Astrocyte (in vitro differentiated cells and primary cell): ENCODE data around the gene BCAT1. TPM values are rescaled to one million over a fixed set of nuclear protein-coding genes. Genes with fewer than 3 reads are reported as not detected.
A peak's percentile ranks its signal among the peaks of the same experiment; 100 is the strongest.

Source experiments
- DNase-seq: peaks from one replicate; pipeline ENCODE4 v3.0.0-alpha.2; 2010; ENCODE audit warnings: low read depth
- FAIRE-seq: peaks from 2 replicates; lab custom pipeline; 2011; peaks lifted over from hg19 to GRCh38; lab: Jason Lieb, UNC
- H2AFZ ChIP-seq: 2 replicates; pipeline ENCODE4 v1.6.0; 2012; ENCODE audit warnings: low read depth, low read length, inconsistent platforms
- H3K27ac ChIP-seq: 2 replicates; pipeline ENCODE4 v1.5.1; 2011; ENCODE audit warnings: low read depth, low read length, inconsistent platforms
- H3K27me3 ChIP-seq: 2 replicates; pipeline ENCODE4 v1.6.0; 2011; ENCODE audit warnings: low read length, inconsistent platforms; ENCODE audit not compliant: insufficient read depth
- H3K36me3 ChIP-seq: 2 replicates; pipeline ENCODE4 v1.5.1; 2011; ENCODE audit warnings: low read length, inconsistent platforms; ENCODE audit not compliant: insufficient read depth
- H3K4me1 ChIP-seq: 2 replicates; pipeline ENCODE4 v1.5.1; 2011; ENCODE audit warnings: low read length, inconsistent platforms; ENCODE audit not compliant: insufficient read depth
- H3K4me2 ChIP-seq: 2 replicates; pipeline ENCODE4 v1.6.0; 2012; ENCODE audit warnings: low read length, inconsistent platforms
- H3K4me3 ChIP-seq: 2 replicates; pipeline ENCODE4 v1.5.1; 2011; ENCODE audit warnings: low read depth, mild to moderate bottlenecking, low read length, inconsistent platforms; ENCODE audit not compliant: insufficient read depth
- H3K79me2 ChIP-seq: 2 replicates; pipeline ENCODE4 v1.6.0; 2012; ENCODE audit warnings: mild to moderate bottlenecking, low read length, inconsistent platforms; ENCODE audit not compliant: insufficient read depth
- H3K9ac ChIP-seq: 2 replicates; pipeline ENCODE4 v1.6.0; 2012; ENCODE audit warnings: mild to moderate bottlenecking, low read length, inconsistent platforms
- H3K9me3 ChIP-seq: 2 replicates; pipeline ENCODE4 v1.5.1; 2012; ENCODE audit warnings: low read depth, mild to moderate bottlenecking, low read length, inconsistent platforms; ENCODE audit not compliant: insufficient read depth
- H4K20me1 ChIP-seq: 2 replicates; pipeline ENCODE4 v1.6.0; 2012; ENCODE audit warnings: low read length, inconsistent platforms; ENCODE audit not compliant: insufficient read depth
- H3K27ac Mint-ChIP-seq: one replicate; pipeline ENCODE4 v1.8.0; 2021; ENCODE audit warnings: mild to moderate bottlenecking, mixed read lengths; ENCODE audit not compliant: unreplicated experiment
- H3K27me3 Mint-ChIP-seq: one replicate; pipeline ENCODE4 v1.8.0; 2021; ENCODE audit warnings: low read depth, mixed read lengths; ENCODE audit not compliant: unreplicated experiment
- H3K36me3 Mint-ChIP-seq: one replicate; pipeline ENCODE4 v1.8.0; 2021; ENCODE audit warnings: low read depth, mixed read lengths; ENCODE audit not compliant: unreplicated experiment
- H3K4me1 Mint-ChIP-seq: one replicate; pipeline ENCODE4 v1.8.0; 2021; ENCODE audit warnings: low read depth, mixed read lengths; ENCODE audit not compliant: unreplicated experiment
- H3K4me3 Mint-ChIP-seq: one replicate; pipeline ENCODE4 v1.8.0; 2021; ENCODE audit warnings: mild to moderate bottlenecking, moderate library complexity, mixed read lengths; ENCODE audit not compliant: unreplicated experiment
- H3K9me3 Mint-ChIP-seq: one replicate; pipeline ENCODE4 v1.8.0; 2021; ENCODE audit warnings: mild to moderate bottlenecking, mixed read lengths; ENCODE audit not compliant: unreplicated experiment
- CTCF ChIP-seq: IDR thresholded peaks from 2 replicates; pipeline ENCODE4 v1.5.1; 2011; ENCODE audit warnings: low read depth, mild to moderate bottlenecking, inconsistent platforms, low read length, moderate library complexity; ENCODE audit not compliant: insufficient read depth
- EZH2 ChIP-seq: IDR thresholded peaks from 2 replicates; pipeline ENCODE4 v1.6.1; 2012; ENCODE audit warnings: mild to moderate bottlenecking, low read length, inconsistent platforms; ENCODE audit not compliant: insufficient read depth
- total RNA-seq: library from RNA; stranded (reverse); gene quantifications from 2 replicates; pipeline ENCODE4 v1.2.1, GENCODE V29; 2021

BCAT1 gene
- total RNA-seq, 1 donor from 2014 or later, result 476 TPM

GRCh38 chr12:24909667-24910066 is 39.2 kb downstream of the BCAT1 start:
- Mint-ChIP-seq H3K36me3 (peaks cover 17% of the 10 kb centered on the region), H3K4me3 (peak overlapping the region; percentile 4), H3K27me3 (no peaks in the 10 kb centered on the region), H3K9me3 (no peaks in the 10 kb centered on the region), H3K4me1 (peaks cover 27% of the 10 kb centered on the region), H3K27ac (peak overlapping the region; percentile 73)
- Histone ChIP-seq H3K9ac (peak overlapping the region; percentile 55), H2AFZ (no peak overlapping the region), H3K36me3 (peaks cover 5% of the 10 kb centered on the region), H3K4me2 (peak overlapping the region; percentile 65), H3K4me3 (no peak overlapping the region), H4K20me1 (peaks cover 37% of the 10 kb centered on the region), H3K4me1 (peaks cover 34% of the 10 kb centered on the region), H3K9me3 (no peaks in the 10 kb centered on the region), H3K79me2 (peaks cover 68% of the 10 kb centered on the region), H3K27ac (peak overlapping the region; percentile 84), H3K27me3 (no peaks in the 10 kb centered on the region)
- TF ChIP-seq EZH2 (no peak), CTCF (no peak)
- no peak for FAIRE-seq
- peak; percentile 93 for DNase-seq

- no peaks in the 10 kb centered on the region for H3K27me3 Mint-ChIP-seq
- Histone ChIP-seq H3K4me2 (no peak overlapping the region), H3K4me3 (no peak overlapping the region), H3K27me3 (no peaks in the 10 kb centered on the region), H3K9ac (no peak overlapping the region), H3K79me2 (peaks cover 69% of the 10 kb centered on the region), H3K27ac (no peak overlapping the region), H3K9me3 (no peaks in the 10 kb centered on the region), H3K36me3 (peaks cover 5% of the 10 kb centered on the region), H3K4me1 (peaks cover 36% of the 10 kb centered on the region), H4K20me1 (peaks cover 40% of the 10 kb centered on the region), H2AFZ (no peak overlapping the region)
- no peaks in the 10 kb centered on the region for H3K9me3 Mint-ChIP-seq
- TF ChIP-seq CTCF (no peak), EZH2 (no peak)
- H3K36me3 Mint-ChIP-seq, result peaks cover 14% of the 10 kb centered on the region
- FAIRE-seq (no peak), DNase-seq (no peak)
- H3K27ac Mint-ChIP-seq, result no peak overlapping the region
- H3K4me3 Mint-ChIP-seq, result no peak overlapping the region
- peaks cover 24% of the 10 kb centered on the region for H3K4me1 Mint-ChIP-seq
Measured at GRCh38 chr12:24907464-24907863, 41.4 kb downstream of the BCAT1 start.

- H3K36me3 Mint-ChIP-seq, result peaks cover 14% of the 10 kb centered on the region
Measured at GRCh38 chr12:24906141-24906540, 42.8 kb downstream of the BCAT1 start.

More at GRCh38 chr12:24906141-24906540, 42.8 kb downstream of the BCAT1 start:
- Mint-ChIP-seq H3K9me3 (no peaks in the 10 kb centered on the region), H3K27ac (no peak overlapping the region), H3K27me3 (no peaks in the 10 kb centered on the region), H3K4me3 (no peak overlapping the region), H3K4me1 (peaks cover 26% of the 10 kb centered on the region)
- Histone ChIP-seq H3K9ac (no peak overlapping the region), H3K79me2 (peaks cover 77% of the 10 kb centered on the region), H3K36me3 (peaks cover 5% of the 10 kb centered on the region), H3K9me3 (no peaks in the 10 kb centered on the region), H3K4me2 (no peak overlapping the region), H3K27ac (no peak overlapping the region), H3K27me3 (no peaks in the 10 kb centered on the region), H4K20me1 (peaks cover 44% of the 10 kb centered on the region), H3K4me1 (peaks cover 40% of the 10 kb centered on the region), H2AFZ (no peak overlapping the region), H3K4me3 (no peak overlapping the region)
- FAIRE-seq (no peak), DNase-seq (no peak)
- TF ChIP-seq EZH2, result no peak
- TF ChIP-seq CTCF, result no peak
